ENCODE results near the gene PRDM16. TPM values are rescaled to one million over a fixed set of nuclear protein-coding genes. Genes with fewer than 3 reads are reported as not detected.

Gene PRDM16
- 0.79 and 1.8 TPM in 2 replicates for total RNA-seq

DNA sequence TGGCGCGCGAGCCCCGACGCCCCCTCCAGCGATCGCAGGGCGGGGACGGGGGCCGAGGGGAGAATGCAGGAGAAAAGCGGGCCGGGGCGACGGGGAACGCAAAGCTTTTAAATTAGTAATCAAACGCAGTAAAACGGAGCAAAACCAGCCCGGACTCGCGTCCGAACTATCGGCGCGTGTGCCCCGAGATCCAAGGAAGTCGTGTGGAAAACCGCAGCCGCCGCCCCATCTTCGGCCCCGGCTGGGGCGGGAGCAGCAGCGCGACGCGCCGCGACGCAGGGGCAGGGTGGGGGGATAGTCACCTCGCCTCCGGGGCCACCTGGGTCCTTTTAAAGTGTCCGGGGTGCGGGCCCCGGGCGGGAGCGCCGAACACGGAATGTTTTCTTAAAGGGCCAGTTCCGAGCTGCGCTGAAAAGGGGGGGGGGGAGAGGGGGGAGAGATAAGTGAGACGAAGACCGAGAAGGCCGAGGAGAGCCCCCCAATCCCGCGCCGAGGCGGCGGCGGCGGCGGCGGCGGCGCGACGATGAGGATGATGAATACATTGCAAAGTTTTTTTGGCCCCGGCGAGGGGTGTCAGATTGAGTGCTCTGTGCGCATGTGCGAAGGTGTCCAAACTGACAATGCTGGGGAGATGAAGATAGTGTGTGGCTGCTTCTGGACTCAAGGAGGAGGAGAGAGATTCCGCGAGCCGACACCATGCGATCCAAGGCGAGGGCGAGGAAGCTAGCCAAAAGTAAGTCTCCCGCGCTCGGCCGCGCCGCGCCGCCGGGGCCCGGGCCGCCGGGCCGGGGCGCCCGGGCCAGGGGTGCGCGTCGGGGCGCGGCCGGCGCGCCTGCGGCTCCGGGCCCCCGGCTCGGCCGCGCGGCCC lies at the start of gene PRDM16:
Gene PRDM16 (plus strand): TSS at position 640 of the 868 bp plus-strand sequence. CDS start 57 bp downstream, at position 697.

DNA sequence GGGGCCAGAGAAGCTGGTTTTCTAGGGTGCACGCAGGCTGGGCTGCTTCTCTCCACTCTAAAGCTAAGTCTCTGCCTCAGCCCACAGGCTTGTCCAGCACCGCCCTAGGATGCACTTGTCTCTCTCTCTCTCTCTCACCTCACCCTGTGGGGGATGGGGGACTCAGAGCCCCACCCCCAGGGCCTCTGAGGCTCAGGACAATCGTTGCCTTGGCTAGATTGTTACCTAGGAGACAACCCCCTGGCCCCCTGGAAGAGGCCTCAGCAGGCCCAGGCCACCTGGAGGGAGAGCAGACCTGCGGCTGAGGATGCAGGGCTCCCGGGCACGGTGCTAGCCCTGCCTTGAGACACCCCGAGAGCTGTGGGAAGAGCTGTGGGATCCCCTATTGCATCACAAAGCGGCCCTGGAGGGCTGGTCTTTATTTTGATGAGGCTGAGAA lies 47.8 kb upstream of the PRDM16 start, which contains the start of gene ACTRT2:
Gene ACTRT2 (plus strand): TSS at position 235 of the 439 bp plus-strand sequence. CDS start 220 bp downstream, outside the sequence.

GRCh38 chr1:3453891-3454810 lies 385.1 kb downstream of the PRDM16 start, which contains the start of gene ARHGEF16:
TSS of gene ARHGEF16 (plus strand) at chr1:3454665. CDS start at chr1:3463085, 8,420 bp downstream.

Other genes starting within 250 kb of the PRDM16 start
- not detected in 2 replicates for gene ACTRT2, start 47.7 kb upstream of the PRDM16 start, total RNA-seq